Measurements from ENCODE around the gene NAGA.

NAGA gene

DNA sequence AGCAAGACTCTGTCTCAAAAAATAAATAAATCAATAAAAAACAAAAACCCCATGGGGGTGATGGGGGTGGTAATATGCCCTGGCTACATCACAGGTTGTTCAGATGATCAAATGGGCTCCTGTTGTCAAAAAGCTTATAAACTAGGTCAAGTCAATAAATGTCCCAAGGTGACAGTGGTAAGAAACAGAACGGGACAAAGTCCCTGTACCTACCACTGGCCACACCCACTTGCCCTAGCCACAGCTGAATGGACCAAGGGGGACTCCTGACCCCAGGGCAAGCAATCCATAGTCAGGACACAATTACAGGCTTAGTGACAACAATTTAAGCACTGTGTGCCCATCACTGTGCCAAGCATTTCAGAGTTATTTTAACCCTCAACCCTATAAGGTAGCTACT lies 6.0 kb downstream of the NAGA start:
- Histone ChIP-seq H3F3A (ENCODE audit: control insufficient read depth, insufficient read depth) (no peaks in the 10 kb centered on the region), H3K4me2 (ENCODE audit: low read length) (no peak overlapping the region), H3K9me3 (ENCODE audit: control insufficient read depth, insufficient read depth, low read length) (peaks cover 5% of the 10 kb centered on the region; the same call in 1 of the 2 replicates), H3K36me3 (ENCODE audit: control insufficient read depth, low read length) (peaks cover 82% of the 10 kb centered on the region), H4K20me1 (ENCODE audit: control insufficient read depth, insufficient read depth, low read depth, low read length) (no peaks in the 10 kb centered on the region), H3K9me2 (replicated peaks; ENCODE audit: control insufficient read depth, low read length) (no peaks in the 10 kb centered on the region), H3K4me1 (ENCODE audit: control insufficient read depth, low read length) (peaks cover 10% of the 10 kb centered on the region), H3K27me3 (ENCODE audit: control insufficient read depth, low read length) (no peaks in the 10 kb centered on the region), H3K27ac (ENCODE audit: low read depth, low read length) (no peak overlapping the region), H3K4me3 (ENCODE audit: low read length) (no peak overlapping the region), H3K79me2 (ENCODE audit: control insufficient read depth, low read length) (peaks cover 18% of the 10 kb centered on the region)
- TF ChIP-seq EZH2phosphoT487 (IDR thresholded peaks at IDR 0.05; ENCODE audit: borderline replicate concordance, low read length): no peak
- TF ChIP-seq, protein P1, sequence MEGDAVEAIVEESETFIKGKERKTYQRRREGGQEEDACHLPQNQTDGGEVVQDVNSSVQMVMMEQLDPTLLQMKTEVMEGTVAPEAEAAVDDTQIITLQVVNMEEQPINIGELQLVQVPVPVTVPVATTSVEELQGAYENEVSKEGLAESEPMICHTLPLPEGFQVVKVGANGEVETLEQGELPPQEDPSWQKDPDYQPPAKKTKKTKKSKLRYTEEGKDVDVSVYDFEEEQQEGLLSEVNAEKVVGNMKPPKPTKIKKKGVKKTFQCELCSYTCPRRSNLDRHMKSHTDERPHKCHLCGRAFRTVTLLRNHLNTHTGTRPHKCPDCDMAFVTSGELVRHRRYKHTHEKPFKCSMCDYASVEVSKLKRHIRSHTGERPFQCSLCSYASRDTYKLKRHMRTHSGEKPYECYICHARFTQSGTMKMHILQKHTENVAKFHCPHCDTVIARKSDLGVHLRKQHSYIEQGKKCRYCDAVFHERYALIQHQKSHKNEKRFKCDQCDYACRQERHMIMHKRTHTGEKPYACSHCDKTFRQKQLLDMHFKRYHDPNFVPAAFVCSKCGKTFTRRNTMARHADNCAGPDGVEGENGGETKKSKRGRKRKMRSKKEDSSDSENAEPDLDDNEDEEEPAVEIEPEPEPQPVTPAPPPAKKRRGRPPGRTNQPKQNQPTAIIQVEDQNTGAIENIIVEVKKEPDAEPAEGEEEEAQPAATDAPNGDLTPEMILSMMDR (IDR thresholded peaks at IDR 0.05; ENCODE audit: low read depth, low read length, poor library complexity, severe bottlenecking): no peak

DNA sequence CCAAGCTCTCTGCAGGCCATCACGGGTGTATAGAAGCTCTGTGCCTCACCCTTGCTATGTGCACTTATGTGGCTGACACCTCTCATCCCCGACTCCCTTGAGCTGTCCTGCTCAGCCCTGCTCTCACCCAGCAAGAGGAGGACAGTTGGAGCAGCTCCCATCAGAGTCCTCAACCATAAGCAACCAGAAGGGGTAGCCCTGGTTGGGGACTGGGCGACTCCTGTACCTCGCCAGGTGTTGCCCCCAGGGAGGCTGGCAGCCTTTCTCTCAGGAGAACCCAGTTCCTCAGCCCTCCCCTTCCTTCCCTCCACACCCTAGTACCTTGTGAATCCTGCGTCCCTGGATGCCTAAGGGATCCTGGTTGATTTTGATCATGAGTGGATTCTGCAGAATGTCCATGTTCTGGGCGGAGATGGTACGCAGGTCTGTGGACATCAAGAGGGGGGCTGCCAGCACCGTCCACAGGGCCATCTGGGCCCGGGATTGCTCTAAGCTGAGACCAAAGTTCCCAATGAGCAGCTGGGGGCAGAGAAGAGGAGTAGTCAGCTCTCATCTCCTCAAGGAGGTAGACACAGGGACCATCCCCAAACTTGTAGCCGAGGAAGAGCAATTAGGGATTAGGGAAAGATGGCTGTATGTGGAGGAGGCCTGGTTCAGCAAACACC lies 8.0 kb downstream of the NAGA start:
- Histone ChIP-seq H3K27ac (ENCODE audit: low read depth, low read length) (no peak overlapping the region), H4K20me1 (ENCODE audit: control insufficient read depth, insufficient read depth, low read depth, low read length) (no peaks in the 10 kb centered on the region), H3K4me2 (ENCODE audit: low read length) (no peak overlapping the region), H3K9me2 (replicated peaks; ENCODE audit: control insufficient read depth, low read length) (no peaks in the 10 kb centered on the region), H3K4me1 (ENCODE audit: control insufficient read depth, low read length) (no peaks in the 10 kb centered on the region), H3K4me3 (ENCODE audit: low read length) (no peak overlapping the region), H3K27me3 (ENCODE audit: control insufficient read depth, low read length) (no peaks in the 10 kb centered on the region), H3K79me2 (ENCODE audit: control insufficient read depth, low read length) (no peaks in the 10 kb centered on the region), H3F3A (ENCODE audit: control insufficient read depth, insufficient read depth) (no peaks in the 10 kb centered on the region), H3K9me3 (ENCODE audit: control insufficient read depth, insufficient read depth, low read length) (peaks cover 16% of the 10 kb centered on the region; the same call in 1 of the 2 replicates), H3K36me3 (ENCODE audit: control insufficient read depth, low read length) (peaks cover 84% of the 10 kb centered on the region)
- TF ChIP-seq, protein P1 (IDR thresholded peaks at IDR 0.05; ENCODE audit: low read depth, low read length, poor library complexity, severe bottlenecking): no peak
- TF ChIP-seq EZH2phosphoT487 (IDR thresholded peaks at IDR 0.05; ENCODE audit: borderline replicate concordance, low read length): no peak

DNA sequence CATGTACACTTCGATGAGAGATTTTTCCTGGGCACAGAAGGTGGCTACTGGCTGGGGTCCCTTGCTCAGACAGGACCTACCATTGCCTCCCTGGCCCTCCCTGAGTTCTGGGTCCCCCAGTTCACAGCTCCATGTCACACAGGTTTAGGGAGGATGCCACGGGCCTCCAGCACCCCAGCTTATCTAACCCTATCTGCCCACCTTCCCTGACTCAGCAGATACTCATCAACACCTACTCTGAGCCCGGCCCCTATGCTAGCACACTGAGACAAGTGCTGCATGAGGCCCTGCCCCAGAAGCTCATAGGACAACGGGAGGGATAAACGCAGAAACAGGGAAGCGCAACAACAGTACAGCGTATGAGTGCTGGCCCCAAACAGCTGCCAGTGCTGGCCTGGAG lies 9.6 kb downstream of the NAGA start:
- H3K36me3 ChIP-seq (ENCODE audit: control insufficient read depth, low read length): peaks cover 74% of the 10 kb centered on the region
- no peak overlapping the region for H3K27ac ChIP-seq (ENCODE audit: low read depth, low read length)
- peaks cover 25% of the 10 kb centered on the region for H3K9me3 ChIP-seq (ENCODE audit: control insufficient read depth, insufficient read depth, low read length)
- TF ChIP-seq, protein P1 (IDR thresholded peaks at IDR 0.05; ENCODE audit: low read depth, low read length, poor library complexity, severe bottlenecking): no peak
- no peak for TF ChIP-seq EZH2phosphoT487 (IDR thresholded peaks at IDR 0.05; ENCODE audit: borderline replicate concordance, low read length)
- H3K4me3 ChIP-seq (ENCODE audit: low read length): no peak overlapping the region
- no peaks in the 10 kb centered on the region for H3K79me2 ChIP-seq (ENCODE audit: control insufficient read depth, low read length)
- peaks cover 13% of the 10 kb centered on the region for H3F3A ChIP-seq (ENCODE audit: control insufficient read depth, insufficient read depth)
- no peak overlapping the region for H3K4me2 ChIP-seq (ENCODE audit: low read length)
- no peaks in the 10 kb centered on the region for H3K9me2 ChIP-seq (replicated peaks; ENCODE audit: control insufficient read depth, low read length)
- no peaks in the 10 kb centered on the region for H3K4me1 ChIP-seq (ENCODE audit: control insufficient read depth, low read length)
- H4K20me1 ChIP-seq (ENCODE audit: control insufficient read depth, insufficient read depth, low read depth, low read length): no peaks in the 10 kb centered on the region
- no peaks in the 10 kb centered on the region for H3K27me3 ChIP-seq (ENCODE audit: control insufficient read depth, low read length)

All from DOHH2 (cell line).